SK-N-MC (cell line): ENCODE measurements around the gene PTPRN2.

Experiments
- DNase-seq: peaks from one replicate; pipeline ENCODE4 v3.0.0-alpha.2; 2011; ENCODE audit warnings: low read depth, low spot score
- H3K27ac ChIP-seq: fragments of 200-600 bp; sonication (generic); 2 replicates; pipeline ENCODE4 v1.5.1; 2016; ENCODE audit warnings: mixed run types
- H3K36me3 ChIP-seq: fragments of 200-600 bp; sonication (generic); 2 replicates; pipeline ENCODE4 v1.6.1; 2017; ENCODE audit warnings: antibody characterized with exemption, low read length, mixed read lengths; ENCODE audit not compliant: insufficient read depth
- H3K4me3 ChIP-seq: fragments of 200-600 bp; sonication (generic); 2 replicates; pipeline ENCODE4 v1.5.1; 2016
- H3K9ac ChIP-seq: fragments of 200-600 bp; sonication (generic); 2 replicates; pipeline ENCODE4 v1.8.0; 2017; ENCODE audit warnings: mixed run types, mixed read lengths; ENCODE audit not compliant: insufficient read length
- H3K9me3 ChIP-seq: fragments of 200-600 bp; sonication (generic); 2 replicates; pipeline ENCODE4 v1.6.1; 2017; ENCODE audit warnings: low read depth, mild to moderate bottlenecking, antibody characterized with exemption, low read length, moderate library complexity, mixed read lengths
- EZH2 ChIP-seq: fragments of 200-600 bp; sonication (generic); IDR thresholded peaks from one replicate; pipeline ENCODE4 v1.6.1; 2017; ENCODE audit warnings: antibody characterized with exemption
- FOXP2 ChIP-seq: optimal IDR thresholded peaks from 2 replicates; pipeline ENCODE3; 2011; ENCODE audit warnings: mild to moderate bottlenecking, moderate library complexity; ENCODE audit not compliant: insufficient read depth; ENCODE audit errors: extremely low read length, control extremely low read depth
- POLR2AphosphoS5 ChIP-seq: IDR thresholded peaks from 2 replicates; pipeline ENCODE4 v1.6.1; 2012; ENCODE audit warnings: mild to moderate bottlenecking, low read depth, low read length, borderline replicate concordance

PTPRN2 gene

DNA sequence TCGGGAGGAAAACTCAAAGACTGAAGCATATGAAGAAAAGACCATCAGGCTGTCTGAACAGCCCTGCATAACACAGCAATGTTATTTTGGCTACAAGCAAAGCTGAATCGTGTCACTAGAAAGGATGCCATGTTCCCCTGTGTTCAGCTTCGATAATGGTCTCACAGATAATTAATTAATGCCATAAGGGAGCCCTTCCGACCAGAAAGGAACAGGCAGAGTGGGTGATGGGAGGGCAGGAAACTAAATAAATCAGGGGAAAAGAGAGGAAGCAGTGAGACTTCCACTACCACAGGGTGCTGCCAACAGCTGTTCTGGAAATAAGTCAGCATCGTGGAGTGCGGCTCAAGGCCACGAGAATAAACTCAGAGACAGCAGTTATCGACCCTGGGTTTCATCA lies 3.2 kb downstream of the PTPRN2 start:
- no peak overlapping the region for H3K27ac ChIP-seq
- no peak for DNase-seq
- TF ChIP-seq EZH2 = no peak
- TF ChIP-seq FOXP2 = no peak
- TF ChIP-seq POLR2AphosphoS5 = no peak
- H3K4me3 ChIP-seq = no peak overlapping the region
- H3K9ac ChIP-seq = no peak overlapping the region
- no peaks in the 10 kb centered on the region for H3K36me3 ChIP-seq
- peaks cover under 1% of the 10 kb centered on the region; the same call in 1 of the 2 replicates for H3K9me3 ChIP-seq

GRCh38 chr7:158583810-158584209 lies 3.8 kb downstream of the PTPRN2 start:
- DNase-seq = no peak
- Histone ChIP-seq H3K4me3 (no peak overlapping the region), H3K9ac (no peak overlapping the region), H3K36me3 (no peaks in the 10 kb centered on the region), H3K9me3 (peaks cover 3% of the 10 kb centered on the region; the same call in 1 of the 2 replicates), H3K27ac (no peak overlapping the region)
- no peak for TF ChIP-seq POLR2AphosphoS5
- no peak for TF ChIP-seq EZH2

DNA sequence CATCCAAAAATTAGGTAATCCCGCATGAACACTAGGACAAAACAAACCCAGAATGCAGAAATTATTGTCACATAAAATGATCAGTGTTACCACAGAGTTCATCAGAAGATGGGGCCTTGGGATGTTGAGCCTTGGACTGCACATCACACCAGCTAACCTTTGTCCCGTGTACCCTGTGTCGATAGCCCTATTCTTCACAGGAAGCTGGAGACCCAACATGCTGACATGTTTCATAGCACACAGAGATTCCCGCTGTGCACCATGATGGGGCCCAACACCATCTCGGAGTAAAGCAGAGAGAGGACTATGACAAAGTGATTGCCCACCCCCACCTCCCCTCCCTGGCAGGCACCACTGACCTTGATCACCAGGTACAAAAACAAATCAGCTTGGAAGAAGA lies 4.5 kb downstream of the PTPRN2 start:
- no peak for DNase-seq
- Histone ChIP-seq H3K27ac (no peak overlapping the region), H3K9me3 (peaks cover 3% of the 10 kb centered on the region; the same call in 1 of the 2 replicates), H3K36me3 (no peaks in the 10 kb centered on the region), H3K4me3 (no peak overlapping the region), H3K9ac (no peak overlapping the region)
- TF ChIP-seq FOXP2 = no peak
- no peak for TF ChIP-seq EZH2
- TF ChIP-seq POLR2AphosphoS5 = no peak

- H3K27ac ChIP-seq = no peak overlapping the region
- no peaks in the 10 kb centered on the region for H3K36me3 ChIP-seq
- H3K9me3 ChIP-seq = peaks cover 3% of the 10 kb centered on the region; the same call in 1 of the 2 replicates
- no peak overlapping the region for H3K4me3 ChIP-seq
- no peak for DNase-seq
- TF ChIP-seq FOXP2 (no peak), POLR2AphosphoS5 (no peak), EZH2 (no peak)
- no peak overlapping the region for H3K9ac ChIP-seq
Observed at GRCh38 chr7:158582089-158582456, 5.5 kb downstream of the PTPRN2 start.

DNA sequence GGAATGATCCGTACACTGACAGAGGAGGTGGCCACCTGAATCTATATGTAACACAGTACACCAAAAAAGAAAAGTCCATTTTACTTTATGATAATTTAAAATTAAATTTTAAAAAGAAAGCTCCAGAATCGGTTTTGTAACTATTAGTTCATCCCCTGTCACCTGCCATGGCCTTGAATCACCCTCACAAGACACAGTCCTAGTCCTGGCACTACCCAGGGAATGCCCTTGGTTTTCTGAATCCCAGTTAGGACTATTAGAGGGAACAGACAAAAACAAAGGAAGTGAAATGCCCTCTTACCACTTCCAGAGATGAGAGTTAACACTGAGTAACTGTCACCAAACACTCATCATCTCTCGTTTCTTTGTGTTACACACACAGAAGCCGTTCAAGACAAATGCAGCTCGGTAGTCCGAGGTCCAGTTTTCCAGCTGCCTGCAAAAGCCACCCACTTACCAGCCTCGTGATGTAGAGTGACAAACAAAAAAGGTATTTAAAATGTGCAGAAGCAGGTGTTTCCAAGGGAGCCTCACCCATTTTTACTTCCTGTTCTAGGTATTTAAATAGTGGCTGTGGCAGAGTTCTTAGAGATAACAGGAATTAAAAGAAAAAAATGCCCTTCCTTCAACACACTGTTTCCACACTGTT lies 6.1 kb downstream of the PTPRN2 start:
- Histone ChIP-seq H3K9me3 (peaks cover 3% of the 10 kb centered on the region; the same call in 1 of the 2 replicates), H3K36me3 (no peaks in the 10 kb centered on the region), H3K9ac (no peak overlapping the region), H3K4me3 (no peak overlapping the region), H3K27ac (no peak overlapping the region)
- no peak for DNase-seq
- TF ChIP-seq POLR2AphosphoS5 (no peak), EZH2 (no peak), FOXP2 (no peak)

DNA sequence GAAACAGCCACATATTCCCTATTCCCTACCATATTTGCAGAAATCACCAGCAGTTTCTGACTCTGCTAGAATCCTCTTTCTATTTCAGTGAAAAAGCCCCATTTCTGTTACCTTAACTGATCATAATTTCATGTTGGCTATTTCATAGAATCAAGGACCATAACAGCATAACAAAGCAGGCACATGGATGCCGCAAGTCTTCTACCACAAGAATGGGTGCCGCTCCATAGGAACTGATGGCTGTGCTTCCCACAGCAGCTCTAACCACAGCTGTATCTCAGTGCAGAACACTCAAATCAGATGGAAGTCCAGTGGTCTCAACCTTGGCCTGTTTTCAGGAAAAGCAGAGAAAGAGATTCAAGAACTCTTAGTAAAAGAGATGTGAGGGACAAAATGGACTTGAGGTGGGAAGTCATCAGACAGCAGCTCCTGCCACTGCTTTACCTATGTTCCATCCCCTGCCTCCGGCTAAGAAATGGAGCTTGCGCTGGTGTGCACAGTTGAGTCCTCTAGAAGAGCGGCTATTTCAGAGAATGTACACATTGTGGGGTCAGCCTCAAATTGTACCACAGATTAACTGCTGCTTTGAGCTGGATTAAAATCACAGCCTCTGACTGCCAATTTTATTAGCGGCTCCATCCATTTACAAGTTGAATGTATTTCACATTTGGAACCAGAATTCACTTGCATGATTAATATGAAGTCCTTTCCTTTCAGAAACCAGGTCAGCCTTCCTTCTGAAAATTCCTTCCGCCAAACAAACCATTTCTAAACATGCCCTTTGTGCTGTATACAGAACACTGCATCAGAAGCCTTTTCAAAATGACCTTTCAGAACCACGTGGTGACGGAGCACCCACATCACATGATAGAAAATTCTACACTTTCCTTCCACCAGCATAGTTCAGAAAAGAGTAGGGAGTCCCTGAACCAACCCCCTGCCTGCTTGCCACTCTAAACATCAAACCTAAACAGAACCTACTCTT lies 7.7 kb downstream of the PTPRN2 start:
- Histone ChIP-seq H3K36me3 (no peaks in the 10 kb centered on the region), H3K27ac (no peak overlapping the region), H3K9me3 (peaks cover 3% of the 10 kb centered on the region; the same call in 1 of the 2 replicates), H3K4me3 (no peak overlapping the region), H3K9ac (no peak overlapping the region)
- DNase-seq = no peak
- TF ChIP-seq FOXP2 (no peak), EZH2 (no peak), POLR2AphosphoS5 (no peak)

DNA sequence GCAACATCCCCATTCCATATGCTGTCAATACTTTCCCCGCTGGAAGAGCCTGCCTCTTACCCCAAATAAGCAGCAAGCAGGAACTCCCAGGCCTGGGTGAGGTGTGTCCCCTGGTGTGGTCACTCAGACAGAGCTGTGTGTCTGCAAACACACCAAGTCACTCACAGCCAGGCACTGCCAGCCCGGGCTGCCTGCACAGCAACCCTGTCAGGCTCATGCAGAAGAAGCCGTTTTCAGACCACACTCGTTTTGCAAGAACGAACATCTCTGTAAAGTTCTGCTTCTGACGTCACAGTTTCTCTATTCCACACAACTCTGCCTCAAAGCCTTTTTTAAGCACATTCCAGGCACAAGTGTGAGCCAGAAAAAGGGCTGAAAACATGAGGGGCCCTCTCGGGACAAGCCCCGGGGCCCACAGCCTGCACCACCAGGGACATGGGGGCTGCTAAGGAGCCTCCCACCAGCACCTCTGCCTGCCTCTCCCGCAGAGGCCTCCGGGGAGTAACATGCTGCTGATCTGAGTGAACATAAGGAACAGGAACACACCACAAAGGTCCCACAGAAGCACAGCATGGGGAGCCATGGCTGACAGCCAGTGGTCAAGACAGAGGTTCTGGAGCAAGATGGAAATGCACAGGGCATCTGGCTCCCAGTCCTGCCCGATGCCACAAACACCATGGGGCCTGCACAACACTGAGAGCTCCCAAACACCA lies 11.4 kb downstream of the PTPRN2 start:
- no peak for DNase-seq
- Histone ChIP-seq H3K4me3 (no peak overlapping the region), H3K36me3 (no peaks in the 10 kb centered on the region), H3K9ac (no peak overlapping the region), H3K9me3 (peaks cover 3% of the 10 kb centered on the region; the same call in 1 of the 2 replicates), H3K27ac (no peak overlapping the region)
- TF ChIP-seq POLR2AphosphoS5 (no peak), EZH2 (no peak), FOXP2 (no peak)
